K562 (cell line): Measurements from ENCODE around the gene GPRC5A. TPM values are rescaled to one million over a fixed set of nuclear protein-coding genes. Genes with fewer than 3 reads are reported as not detected.

Experiments used
- ATAC-seq: fragments of 200-7000 bp; cut with Tn5 transposase; 3 replicates; pipeline ENCODE4 v1.9.1; 2020; ENCODE audit warnings: moderate library complexity
- BruUV-seq: library from RNA; stranded (reverse); fragments of 400-500 nt; replicated peaks from 2 replicates; lab custom pipeline; 2021; lab: Mats Ljungman, UMichigan
- CTCF ChIA-PET: fragments of 300-600 bp; formaldehyde crosslinking; extraction: SDS; loops from one replicate; lab custom pipeline; 2021; ENCODE audit warnings: low intra/inter-chr PET ratio; lab: Yijun Ruan, JAX
- POLR2A ChIA-PET: fragments of 300-600, 350-650 bp; sonication (Branson Sonifier 250); formaldehyde crosslinking; extraction: SDS; loops from one replicate; lab custom pipeline; 2021; ENCODE audit warnings: antibody characterized with exemption, inconsistent platforms; lab: Yijun Ruan, JAX
- DNase-seq, 4 experiments: peaks; one replicate each; pipeline versions ENCODE4 v3.0.0 to v3.0.0-alpha.2; 2011 to 2018; ENCODE audit warnings: low spot score in 3 of 4, mixed read lengths in 3 of 4; ENCODE audit errors: extremely low read depth in 1 of 4
- FAIRE-seq: peaks from 2 replicates; lab custom pipeline; 2011; peaks lifted over from hg19 to GRCh38; lab: Jason Lieb, UNC
- H2AFZ ChIP-seq: 2 replicates; pipeline ENCODE4 v1.6.0; 2011; ENCODE audit warnings: low read depth, low read length, control low read depth, inconsistent platforms
- H3K27ac ChIP-seq: fragments of 200-600 bp; 3 replicates; pipeline ENCODE4 v1.8.0; 2011; ENCODE audit warnings: low read depth, mild to moderate bottlenecking, control low read depth, inconsistent platforms, low read length, moderate library complexity, mixed read lengths; ENCODE audit errors: extremely low read depth
- H3K27me3 ChIP-seq, 2 experiments: fragments of 300-600 bp in 1 of 2; 2 replicates in 1 of 2; 3 replicates in 1 of 2; pipeline versions ENCODE4 v1.6.0 to v1.8.0; 2011; ENCODE audit warnings: inconsistent platforms in 2 of 2, low read length in 2 of 2, mild to moderate bottlenecking in 1 of 2, mixed read lengths in 1 of 2, moderate library complexity in 1 of 2; ENCODE audit not compliant: control insufficient read depth in 2 of 2, insufficient read depth in 2 of 2
- H3K36me3 ChIP-seq: fragments of 300-600 bp; 3 replicates; pipeline ENCODE4 v1.8.0; 2011; ENCODE audit warnings: mild to moderate bottlenecking, low read length, inconsistent platforms; ENCODE audit not compliant: control insufficient read depth, insufficient read depth
- H3K4me1 ChIP-seq, 2 experiments: fragments of 200-600 bp in 1 of 2; replicated peaks in 1 of 2; 2 replicates in 1 of 2; 3 replicates in 1 of 2; pipeline versions ENCODE4 v1.5.1 to v1.8.0; 2011; ENCODE audit warnings: inconsistent platforms in 2 of 2, low read length in 2 of 2, mild to moderate bottlenecking in 1 of 2, mixed read lengths in 1 of 2, moderate library complexity in 1 of 2; ENCODE audit not compliant: control insufficient read depth in 2 of 2, insufficient read depth in 2 of 2
- H3K4me2 ChIP-seq: 2 replicates; pipeline ENCODE4 v1.6.1; 2011; ENCODE audit warnings: low read length, control low read depth, inconsistent platforms, mixed read lengths; ENCODE audit not compliant: insufficient read depth
- H3K4me3 ChIP-seq: fragments of 200-600 bp; sonication (generic), shearing (Covaris generic); 2 replicates; pipeline ENCODE4 v1.5.1; 2016; ENCODE audit warnings: control low read depth, inconsistent platforms
- H3K79me2 ChIP-seq: fragments of 200-600 bp; 3 replicates; pipeline ENCODE4 v1.8.0; 2011; ENCODE audit warnings: low read length, inconsistent platforms; ENCODE audit not compliant: control insufficient read depth, insufficient read depth
- H3K9ac ChIP-seq, 2 experiments: 2 replicates each; pipeline versions ENCODE4 v1.6.0 to v1.6.1; 2011; ENCODE audit warnings: low read depth in 2 of 2, low read length in 2 of 2, control low read depth in 1 of 2, inconsistent platforms in 1 of 2, mild to moderate bottlenecking in 1 of 2, mixed read lengths in 1 of 2; ENCODE audit not compliant: insufficient read depth in 1 of 2
- H3K9me1 ChIP-seq: one replicate; pipeline ENCODE4 v1.6.0; 2011; ENCODE audit warnings: inconsistent platforms, mild to moderate bottlenecking, low read length, moderate library complexity; ENCODE audit not compliant: control insufficient read depth, insufficient read depth
- H3K9me3 ChIP-seq: replicated peaks from 2 replicates; pipeline ENCODE4 v1.5.1; 2011; ENCODE audit warnings: low read depth, low read length, inconsistent platforms; ENCODE audit not compliant: control insufficient read depth, insufficient read depth
- H4K20me1 ChIP-seq: replicated peaks from 2 replicates; pipeline ENCODE4 v1.6.1; 2011; ENCODE audit warnings: low read length, inconsistent platforms, mixed read lengths; ENCODE audit not compliant: control insufficient read depth, insufficient read depth
- CEBPG ChIP-seq, 3 experiments: fragments of 200-800 bp in 1 of 3; sonication (Bioruptor generic) in 1 of 3; sonication (generic) in 1 of 3; formaldehyde crosslinking in 1 of 3; IDR thresholded peaks in 2 of 3; conservative IDR thresholded peaks in 1 of 3; 2 replicates each; pipeline versions ENCODE4 v1.6.1 to v1.8.0; 2016 to 2022; ENCODE audit warnings: missing compliant biosample characterization in 2 of 3, missing genetic modification characterization in 2 of 3, mild to moderate bottlenecking in 1 of 3, missing genetic modification reagents in 1 of 3
- CHD1 ChIP-seq: fragments of 200-600 bp; sonication (generic); IDR thresholded peaks from one replicate; pipeline ENCODE4 v1.6.1; 2012; ENCODE audit warnings: mild to moderate bottlenecking, moderate library complexity, low read length, inconsistent platforms
- CTBP1 ChIP-seq: fragments of 450-650 bp; IDR thresholded peaks from 2 replicates; pipeline ENCODE4 v1.6.1; 2016; ENCODE audit warnings: borderline replicate concordance
- HDAC2 ChIP-seq: fragments of 450-650 bp; IDR thresholded peaks from 2 replicates; pipeline ENCODE4 v1.6.1; 2016; ENCODE audit warnings: mild to moderate bottlenecking
- HNRNPUL1 ChIP-seq: fragments of 200-400 bp; formaldehyde crosslinking; IDR thresholded peaks from 2 replicates; pipeline ENCODE4 v1.6.1; 2017; ENCODE audit warnings: low read length
- NFE2 ChIP-seq: IDR thresholded peaks from 2 replicates; pipeline ENCODE4 v1.6.1; 2014; ENCODE audit warnings: antibody characterized with exemption, low read depth
- PRMT5 ChIP-seq: sonication (generic); formaldehyde crosslinking; IDR thresholded peaks from 2 replicates; pipeline ENCODE4 v1.5.0; 2020; ENCODE audit warnings: missing genetic modification reagents
- SMAD2 ChIP-seq: fragments of 150-350 bp; IDR thresholded peaks from 2 replicates; pipeline ENCODE4 v1.6.1; 2014; ENCODE audit warnings: low read depth, mild to moderate bottlenecking, low read length
- SP2 ChIP-seq: IDR thresholded peaks from 2 replicates; pipeline ENCODE4 v1.6.1; 2011; ENCODE audit warnings: mild to moderate bottlenecking, low read depth, low read length, moderate library complexity; ENCODE audit not compliant: poor library complexity, severe bottlenecking; ENCODE audit errors: extremely low read depth
- ZBTB5 ChIP-seq: fragments of 450-650 bp; IDR thresholded peaks from 2 replicates; pipeline ENCODE4 v1.6.1; 2017; ENCODE audit warnings: antibody characterized with exemption
- ZNF253 ChIP-seq: fragments of 250-450 bp; sonication (Bioruptor Pico); conservative IDR thresholded peaks from 2 replicates; pipeline ENCODE4 v1.6.1; 2021; ENCODE audit warnings: mild to moderate bottlenecking
- ZNF444 ChIP-seq: fragments of 250-450 bp; sonication (Bioruptor Pico); IDR thresholded peaks from 2 replicates; pipeline ENCODE4 v1.4.0; 2020; ENCODE audit warnings: mild to moderate bottlenecking, moderate library complexity
- WGBS: fragments of 100-300 bp; shearing (Covaris generic); methylation state at CpG from one replicate; pipeline ENCODE4 v1.1.6; 2016; ENCODE audit warnings: low coverage, mixed read lengths; ENCODE audit not compliant: insufficient coverage; ENCODE audit errors: missing lambda C conversion rate; 5-methylcytosine and 5-hydroxymethylcytosine counted together
- in situ Hi-C: fragments of 300-500 bp; cut with MboI; formaldehyde crosslinking; loops from 4 replicates; pipeline ENCODE4 v1.15.0; 2018; ENCODE audit warnings: inconsistent platforms, mixed read lengths
- intact Hi-C: fragments of 100-400 bp; cut with micrococcal nuclease; formaldehyde crosslinking; loops from 2 replicates; pipeline ENCODE4 v1.14.2; 2022
- polyA plus RNA-seq, 8 experiments: library from polyadenylated mRNA; depleted of rRNA in 4 of 8; stranded (reverse) in 5 of 8; unstranded in 3 of 8; fragments of >200 nt; fragmentation: Nextera tagmentation in 2 of 8; fragmentation: Illumina TruSeq in 1 of 8; extraction: Ambion mirVana in 2 of 8; extraction: Trizol in 1 of 8; gene quantifications; 2 replicates each; pipeline versions ENCODE4 v1.2.1 to v1.2.3, GENCODE V29; 2011 to 2014; ENCODE audit warnings: inconsistent platforms in 1 of 8, missing spikeins in 1 of 8
- total RNA-seq, 7 experiments: library from RNA; depleted of rRNA in 6 of 7; stranded (reverse); fragments of >200 nt in 6 of 7; fragmentation: Illumina TruSeq in 2 of 7; extraction: Trizol in 2 of 7; gene quantifications; 2 replicates each; pipeline versions ENCODE4 v1.2.1 to v1.2.3, GENCODE V29; 2011 to 2021; ENCODE audit warnings: low replicate concordance in 1 of 7
- TF ChIP-seq, protein P1 (sequence below): sonication (generic); formaldehyde crosslinking; IDR thresholded peaks from 2 replicates; pipeline ENCODE4 v1.8.0; 2023; ENCODE audit warnings: missing genetic modification reagents, mild to moderate bottlenecking, borderline replicate concordance

GPRC5A gene
- total and polyA plus RNA-seq, 9 of the 15 experiments (the other 6 are each of a cell fraction or from before 2014, with no cell fraction given): 0.01 to 0.64 (median 0.08) TPM; not detected in 6

DNA sequence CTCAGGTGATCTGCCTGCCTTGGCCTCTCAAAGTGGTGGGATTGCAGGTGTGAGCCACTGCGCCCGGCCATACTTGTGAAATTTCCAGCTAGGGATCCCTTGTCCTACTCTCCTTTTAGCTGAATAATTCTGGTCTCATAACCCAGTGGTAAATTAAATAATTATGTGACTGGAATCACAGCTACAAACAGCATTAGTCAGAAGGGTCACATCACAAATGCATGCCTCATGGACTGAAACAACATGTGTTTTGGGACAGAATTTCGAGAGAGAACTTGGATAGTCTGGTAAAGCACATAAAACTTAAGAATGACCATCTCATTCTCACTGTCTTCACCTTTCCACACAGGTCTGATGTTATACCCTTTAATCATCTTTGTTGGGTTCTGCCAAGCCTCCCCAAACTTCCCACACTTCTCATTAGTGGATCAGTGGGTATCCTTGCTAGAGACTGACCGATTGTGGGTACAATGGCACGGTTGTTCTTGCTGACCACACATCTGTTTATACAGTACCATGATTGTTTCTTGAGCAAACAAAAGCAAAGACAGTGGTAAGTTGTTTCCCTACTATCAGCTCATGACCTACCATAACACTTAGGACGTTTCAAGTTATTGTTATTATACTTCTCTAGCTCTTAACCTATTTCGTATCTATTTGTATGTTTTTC is 55.5 kb downstream of the GPRC5A start:
- Histone ChIP-seq H3K9me3 (no peaks in the 10 kb centered on the region), H3K36me3 (peaks cover 9% of the 10 kb centered on the region; the same call in 2 of the 3 replicates), H3K4me2 (no peak overlapping the region), H4K20me1 (no peaks in the 10 kb centered on the region), H3K27me3 (no peaks in the 10 kb centered on the region), H3K9me1 (no peaks in the 10 kb centered on the region), H3K79me2 (no peaks in the 10 kb centered on the region), H3K4me1 (no peaks in the 10 kb centered on the region), H3K27ac (no peak overlapping the region), H3K4me3 (no peak overlapping the region), H2AFZ (no peak overlapping the region), H3K9ac (no peak overlapping the region)
- DNase-seq (no peak), ATAC-seq (no peak), FAIRE-seq (no peak)
- in situ Hi-C loops (no loop called here), intact Hi-C loops (no loop called here)
- POLR2A ChIA-PET: interaction anchor here (0.7 to 1.5 kb wide), 2 partner anchors 13 to 21 kb away, joined by 3 to 4 read pairs; no protein-coding TSS in a partner anchor
- BruUV-seq: no TSS peak
- 58% methylated on average over 6 of the region's 7 CpGs for WGBS
- CTCF ChIA-PET: no interaction called here
- TF ChIP-seq, protein P1, sequence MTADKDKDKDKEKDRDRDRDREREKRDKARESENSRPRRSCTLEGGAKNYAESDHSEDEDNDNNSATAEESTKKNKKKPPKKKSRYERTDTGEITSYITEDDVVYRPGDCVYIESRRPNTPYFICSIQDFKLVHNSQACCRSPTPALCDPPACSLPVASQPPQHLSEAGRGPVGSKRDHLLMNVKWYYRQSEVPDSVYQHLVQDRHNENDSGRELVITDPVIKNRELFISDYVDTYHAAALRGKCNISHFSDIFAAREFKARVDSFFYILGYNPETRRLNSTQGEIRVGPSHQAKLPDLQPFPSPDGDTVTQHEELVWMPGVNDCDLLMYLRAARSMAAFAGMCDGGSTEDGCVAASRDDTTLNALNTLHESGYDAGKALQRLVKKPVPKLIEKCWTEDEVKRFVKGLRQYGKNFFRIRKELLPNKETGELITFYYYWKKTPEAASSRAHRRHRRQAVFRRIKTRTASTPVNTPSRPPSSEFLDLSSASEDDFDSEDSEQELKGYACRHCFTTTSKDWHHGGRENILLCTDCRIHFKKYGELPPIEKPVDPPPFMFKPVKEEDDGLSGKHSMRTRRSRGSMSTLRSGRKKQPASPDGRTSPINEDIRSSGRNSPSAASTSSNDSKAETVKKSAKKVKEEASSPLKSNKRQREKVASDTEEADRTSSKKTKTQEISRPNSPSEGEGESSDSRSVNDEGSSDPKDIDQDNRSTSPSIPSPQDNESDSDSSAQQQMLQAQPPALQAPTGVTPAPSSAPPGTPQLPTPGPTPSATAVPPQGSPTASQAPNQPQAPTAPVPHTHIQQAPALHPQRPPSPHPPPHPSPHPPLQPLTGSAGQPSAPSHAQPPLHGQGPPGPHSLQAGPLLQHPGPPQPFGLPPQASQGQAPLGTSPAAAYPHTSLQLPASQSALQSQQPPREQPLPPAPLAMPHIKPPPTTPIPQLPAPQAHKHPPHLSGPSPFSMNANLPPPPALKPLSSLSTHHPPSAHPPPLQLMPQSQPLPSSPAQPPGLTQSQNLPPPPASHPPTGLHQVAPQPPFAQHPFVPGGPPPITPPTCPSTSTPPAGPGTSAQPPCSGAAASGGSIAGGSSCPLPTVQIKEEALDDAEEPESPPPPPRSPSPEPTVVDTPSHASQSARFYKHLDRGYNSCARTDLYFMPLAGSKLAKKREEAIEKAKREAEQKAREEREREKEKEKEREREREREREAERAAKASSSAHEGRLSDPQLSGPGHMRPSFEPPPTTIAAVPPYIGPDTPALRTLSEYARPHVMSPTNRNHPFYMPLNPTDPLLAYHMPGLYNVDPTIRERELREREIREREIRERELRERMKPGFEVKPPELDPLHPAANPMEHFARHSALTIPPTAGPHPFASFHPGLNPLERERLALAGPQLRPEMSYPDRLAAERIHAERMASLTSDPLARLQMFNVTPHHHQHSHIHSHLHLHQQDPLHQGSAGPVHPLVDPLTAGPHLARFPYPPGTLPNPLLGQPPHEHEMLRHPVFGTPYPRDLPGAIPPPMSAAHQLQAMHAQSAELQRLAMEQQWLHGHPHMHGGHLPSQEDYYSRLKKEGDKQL (CRISPR knock-in tag): no peak
- no peak for TF ChIP-seq ZNF253
- no peak for TF ChIP-seq SP2
- TF ChIP-seq CTBP1: no peak
- TF ChIP-seq PRMT5 (CRISPR knock-in tag): no peak
- TF ChIP-seq SMAD2: no peak
- no peak for TF ChIP-seq ZNF444
- TF ChIP-seq HDAC2: no peak
- no peak for TF ChIP-seq CHD1
- TF ChIP-seq ZBTB5: no peak
- TF ChIP-seq HNRNPUL1: no peak
- no peak for TF ChIP-seq CEBPG (CRISPR knock-in tag; IDR thresholded peaks at IDR 0.05)
- TF ChIP-seq CEBPG (tag; conservative IDR thresholded peaks at IDR 0.05 in 1 of 2, IDR thresholded peaks at IDR 0.05 in 1 of 2): no peak
- TF ChIP-seq NFE2: no peak
